Colonic mucosa (tissue), 4 donors: Measurements from ENCODE around the gene SLC25A1. TPM values are rescaled to one million over a fixed set of nuclear protein-coding genes. Genes with fewer than 3 reads are reported as not detected.

Source experiments
- DNase-seq: peaks from one replicate; pipeline ENCODE4 v3.0.0-alpha.2; 2020
- H3K27ac ChIP-seq: fragments of 200-600 bp; one replicate; pipeline ENCODE4 v1.8.0; 2021
- H3K27me3 ChIP-seq: fragments of 200-600 bp; one replicate; pipeline ENCODE4 v1.8.0; 2021
- H3K36me3 ChIP-seq: fragments of 200-600 bp; one replicate; pipeline ENCODE4 v1.8.0; 2021
- H3K4me1 ChIP-seq: fragments of 200-600 bp; one replicate; pipeline ENCODE4 v1.8.0; 2021; ENCODE audit warnings: mild to moderate bottlenecking
- H3K4me3 ChIP-seq: fragments of 200-600 bp; one replicate; pipeline ENCODE4 v1.8.0; 2021
- H3K9ac ChIP-seq, 2 donors: one replicate each; pipeline ENCODE4 v1.7.0; 2013; ENCODE audit warnings: control low read depth in 2 of 2, low read depth in 2 of 2, low read length in 2 of 2
- H3K9me3 ChIP-seq: fragments of 200-600 bp; one replicate; pipeline ENCODE4 v1.8.0; 2021
- CTCF ChIP-seq: fragments of 200-600 bp; IDR thresholded peaks from one replicate; pipeline ENCODE4 v1.8.0; 2022; ENCODE audit warnings: antibody characterized with exemption, mild to moderate bottlenecking
- intact Hi-C: fragments of 100-400 bp; cut with DNase I; formaldehyde crosslinking; loops from one replicate; pipeline ENCODE4 v1.14.1; 2022
- total RNA-seq, 2 donors: library from RNA; stranded (reverse); fragmentation: NEBNext Ultra II Directional in 1 of 2; extraction: Animal tissue kit (Norgen Biotek cat#: 25700) in 1 of 2; gene quantifications; one replicate each; pipeline ENCODE4 v1.2.1, GENCODE V29; 2021
- donor health status: healthy.
- donor health status: DM: no; HTN: no; CAD: no.
- donor health status: DM: no; HTN: no; CAD: no.

The SLC25A1 gene
- total RNA-seq, 2 donors from 2014 or later: 191 to 218 TPM

GRCh38 chr22:19195796-19196731 lies 17.5 kb upstream of the SLC25A1 start:
- Histone ChIP-seq H3K4me3 (no peak overlapping the region), H3K27ac (no peak overlapping the region), H3K27me3 (no peaks in the 10 kb centered on the region), H3K4me1 (no peaks in the 10 kb centered on the region), H3K36me3 (no peaks in the 10 kb centered on the region), H3K9me3 (no peaks in the 10 kb centered on the region), H3K9ac (no peak overlapping the region)
- DNase-seq: no peak
- no peak for TF ChIP-seq CTCF
- intact Hi-C loops: no loop called here

DNA sequence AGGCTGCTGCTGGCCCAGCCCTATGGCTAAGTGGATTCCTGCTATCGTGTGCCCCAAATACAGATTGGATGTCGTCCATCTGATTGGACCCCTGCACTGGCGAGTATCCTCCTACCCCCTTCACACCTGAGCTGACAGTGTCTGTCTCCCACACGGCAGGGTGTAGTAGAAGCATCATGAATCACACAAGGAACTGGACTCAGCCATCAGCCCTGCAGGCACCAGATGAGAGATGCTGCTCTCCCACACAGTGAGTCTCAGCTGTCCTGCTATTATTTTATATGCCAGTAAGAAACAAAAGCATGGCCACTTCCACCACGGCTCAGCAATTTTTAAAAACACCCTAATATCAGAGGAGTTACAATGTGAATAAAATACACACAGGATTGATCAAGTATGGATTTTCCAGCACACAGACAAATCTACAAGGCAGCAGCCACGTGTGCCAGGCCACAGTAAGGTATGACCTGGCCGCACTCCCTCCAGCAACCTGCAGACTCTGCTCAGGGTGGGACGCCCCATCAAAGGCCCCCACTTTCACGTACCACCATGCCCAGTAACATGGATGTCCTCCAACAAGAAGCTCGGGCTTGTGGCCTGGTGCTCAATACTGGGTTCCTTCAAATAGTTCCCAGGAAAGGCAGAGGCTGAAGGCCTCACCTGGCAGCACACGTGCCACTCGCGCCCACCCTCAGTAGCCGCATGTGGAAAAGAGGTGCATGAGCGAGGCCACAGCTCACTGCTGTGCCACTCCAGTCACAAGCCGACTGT lies 16.4 kb upstream of the SLC25A1 start:
- intact Hi-C loops: no loop called here
- Histone ChIP-seq H3K9me3 (no peaks in the 10 kb centered on the region), H3K27ac (no peak overlapping the region), H3K9ac (no peak overlapping the region), H3K4me1 (no peaks in the 10 kb centered on the region), H3K36me3 (no peaks in the 10 kb centered on the region), H3K27me3 (no peaks in the 10 kb centered on the region), H3K4me3 (no peak overlapping the region)
- no peak for TF ChIP-seq CTCF
- DNase-seq: no peak

DNA sequence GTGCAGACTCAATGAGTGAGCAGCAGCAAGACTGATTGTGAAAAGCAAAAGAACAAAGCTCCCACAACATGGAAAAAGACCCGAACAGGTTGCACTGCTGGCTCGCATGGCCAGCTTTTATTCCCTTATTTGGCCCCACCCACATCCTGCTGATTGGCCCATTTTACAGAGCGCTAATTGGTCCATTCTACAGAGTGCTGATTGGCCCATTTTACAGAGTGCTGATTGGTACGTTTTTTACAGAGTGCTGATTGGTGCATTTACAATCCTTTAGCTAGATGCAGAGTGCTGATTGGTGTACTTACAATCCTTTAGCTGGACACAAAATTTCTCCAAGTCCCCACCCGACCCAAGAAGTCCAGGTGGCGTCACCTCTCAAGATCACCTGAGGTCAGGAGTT lies 15.3 kb upstream of the SLC25A1 start:
- no peak for DNase-seq
- H3K27ac ChIP-seq: no peak overlapping the region
- no peaks in the 10 kb centered on the region for H3K27me3 ChIP-seq
- no peaks in the 10 kb centered on the region for H3K4me1 ChIP-seq
- H3K4me3 ChIP-seq: no peak overlapping the region
- intact Hi-C loops: no loop called here
- TF ChIP-seq CTCF: no peak
- no peak overlapping the region for H3K9ac ChIP-seq
- no peaks in the 10 kb centered on the region for H3K36me3 ChIP-seq
- H3K9me3 ChIP-seq: no peaks in the 10 kb centered on the region

DNA sequence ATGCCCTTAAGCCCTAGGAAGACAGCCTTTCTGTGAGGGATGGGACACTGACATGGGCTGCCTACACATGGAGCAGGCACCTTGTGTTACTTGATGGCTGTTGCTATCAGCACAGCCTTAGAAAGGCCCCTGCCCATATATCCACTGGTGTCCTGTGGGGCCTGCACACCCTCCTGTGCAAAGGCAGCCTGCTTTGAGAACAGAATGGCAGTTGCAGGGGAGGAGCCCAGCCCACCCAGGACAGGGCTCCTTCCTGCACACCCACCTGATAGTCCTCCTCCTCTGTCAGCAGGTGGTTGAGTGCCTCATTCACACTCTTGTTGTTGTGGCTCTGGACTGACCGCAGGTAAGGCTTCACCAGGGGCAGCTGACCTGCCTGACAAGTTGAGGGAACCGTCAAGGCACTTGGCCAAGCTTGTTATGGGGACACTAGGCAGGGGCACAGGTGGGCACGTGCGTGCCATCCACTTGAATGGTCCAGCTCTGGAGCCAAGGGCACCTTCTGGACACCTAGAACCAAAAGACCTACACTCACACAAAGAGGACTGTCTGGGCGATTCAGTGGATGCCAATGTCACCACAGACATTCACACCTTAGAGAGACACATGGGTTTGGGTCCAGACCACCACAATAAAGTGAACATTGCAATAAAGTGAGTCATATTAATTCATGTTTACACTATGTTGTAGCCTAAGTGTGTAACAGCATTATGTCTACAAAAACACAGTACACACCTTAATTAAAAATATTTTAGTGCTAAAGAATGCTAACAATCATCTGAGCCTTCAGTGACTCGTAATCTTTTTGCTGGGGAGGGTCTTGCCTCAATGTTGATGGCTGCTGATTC lies 9.4 kb upstream of the SLC25A1 start:
- TF ChIP-seq CTCF: no peak
- DNase-seq: no peak
- Histone ChIP-seq H3K27me3 (no peaks in the 10 kb centered on the region), H3K9ac (no peak overlapping the region), H3K4me1 (no peaks in the 10 kb centered on the region), H3K36me3 (no peaks in the 10 kb centered on the region), H3K9me3 (no peaks in the 10 kb centered on the region), H3K4me3 (no peak overlapping the region), H3K27ac (no peak overlapping the region)
- intact Hi-C loops: loop anchor here (10.0 kb wide), 2 partner anchors 107 to 287 kb away; partner anchors contain the start of genes CDC45, CLTCL1 and UFD1
